HK-2 (cell line): Measurements from ENCODE around the gene OR6B3.

ENCODE experiments used
- DNase-seq: peaks from one replicate; pipeline ENCODE4 v3.0.0-alpha.2; 2018; ENCODE audit not compliant: unreplicated experiment

The OR6B3 gene

GRCh38 chr2:240053173-240054155, at the start of gene OR6B3:
OR6B3 (minus strand) TSS chr2:240053521.
- no peak for DNase-seq

DNA sequence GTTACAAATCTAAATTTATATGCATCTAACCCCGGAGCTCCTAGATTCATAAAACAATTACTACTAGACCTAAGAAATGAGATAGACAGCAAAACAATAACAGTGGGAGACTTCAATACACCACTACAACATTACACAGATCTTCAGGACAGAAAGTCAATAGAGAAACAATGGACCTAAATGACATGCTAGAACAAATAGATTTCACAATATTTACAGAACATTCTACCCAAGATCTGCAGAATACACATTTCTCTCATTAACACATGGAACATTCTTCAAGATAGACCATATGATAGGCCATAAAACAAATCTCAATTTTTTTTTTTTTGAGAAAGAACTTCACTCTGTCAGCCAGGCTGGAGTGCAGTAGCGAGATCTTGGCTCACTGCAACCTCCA, 45.0 kb upstream of the OR6B3 start:
- DNase-seq, result no peak

- no peak for DNase-seq
Measured at GRCh38 chr2:240095556-240096523, 42.5 kb upstream of the OR6B3 start.

DNA sequence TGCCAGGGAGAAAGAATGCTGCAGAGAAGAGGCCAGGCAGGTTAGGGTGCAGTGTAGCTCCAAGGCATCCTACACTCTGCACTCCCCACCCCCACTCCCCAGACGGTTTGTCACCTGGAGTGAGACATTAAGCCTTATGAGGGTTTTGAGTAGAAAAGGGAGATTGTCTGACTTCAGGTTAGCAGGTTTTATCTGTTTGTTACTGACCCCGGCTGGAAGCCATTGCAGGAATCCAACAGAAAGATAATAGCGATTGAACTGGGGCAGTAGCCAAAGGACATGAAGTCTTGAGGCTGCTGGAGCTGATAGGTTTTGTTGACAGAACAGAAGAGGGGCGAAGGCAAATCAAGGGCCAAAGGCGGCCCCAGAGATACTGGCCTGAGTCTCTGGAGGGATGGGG, 36.0 kb upstream of the OR6B3 start:
- no peak for DNase-seq

DNA sequence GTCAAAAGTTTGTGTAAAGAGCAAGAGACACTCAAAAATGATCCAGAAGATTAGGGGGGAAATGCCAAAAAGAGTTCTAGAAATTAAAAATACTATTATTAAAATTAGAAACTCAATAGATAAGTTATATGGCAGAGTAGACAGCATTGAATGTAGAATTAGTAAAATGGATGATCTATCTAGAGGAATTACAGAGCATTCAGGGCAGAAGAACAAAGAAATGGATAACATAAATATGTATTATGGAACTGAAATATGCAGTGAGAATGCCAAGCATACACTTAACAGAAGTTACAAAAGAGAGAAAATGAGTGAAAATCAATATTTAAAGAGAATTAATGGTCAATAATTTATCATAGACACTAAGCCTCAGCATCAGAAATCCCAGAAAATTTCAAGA, 33.2 kb upstream of the OR6B3 start:
- no peak for DNase-seq

DNA sequence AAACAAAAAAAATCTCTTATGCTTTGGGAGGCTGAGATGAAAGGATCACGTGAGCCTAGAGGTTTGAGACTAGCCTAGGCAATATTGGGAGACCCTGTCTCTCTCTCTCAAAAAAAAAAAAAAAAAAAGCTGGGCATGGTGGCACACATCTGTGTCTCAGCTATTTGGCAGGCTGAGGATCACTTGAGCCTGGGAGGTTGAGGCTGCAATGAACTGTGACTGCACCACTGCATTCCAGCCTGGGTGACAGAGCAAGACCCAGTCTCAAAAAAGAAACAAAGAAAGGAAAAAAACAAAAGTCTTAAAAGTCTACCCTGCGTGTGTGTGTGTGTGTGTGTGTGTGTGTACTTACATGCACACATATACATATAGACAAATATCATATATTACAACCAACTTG, 25.3 kb upstream of the OR6B3 start:
- DNase-seq, result no peak

DNA sequence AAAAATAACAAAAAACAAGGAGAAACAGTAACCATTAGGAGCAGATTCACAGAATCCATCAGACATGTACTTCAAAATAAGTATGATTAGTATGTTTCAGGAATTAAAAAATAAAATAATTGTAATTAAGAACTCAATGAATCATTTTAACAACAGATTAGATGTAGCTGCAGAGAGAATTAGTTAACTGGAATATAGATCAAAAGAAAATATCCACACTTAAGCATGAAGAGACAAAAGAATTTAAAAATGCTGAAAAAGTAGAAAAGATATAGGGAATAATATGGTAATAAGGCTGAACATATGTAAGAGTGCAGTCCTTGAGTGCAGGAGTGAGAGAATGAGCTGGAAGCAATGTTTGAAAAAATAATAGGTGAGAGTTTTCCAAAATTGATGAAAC, 24.1 kb upstream of the OR6B3 start:
- DNase-seq, result no peak

DNA sequence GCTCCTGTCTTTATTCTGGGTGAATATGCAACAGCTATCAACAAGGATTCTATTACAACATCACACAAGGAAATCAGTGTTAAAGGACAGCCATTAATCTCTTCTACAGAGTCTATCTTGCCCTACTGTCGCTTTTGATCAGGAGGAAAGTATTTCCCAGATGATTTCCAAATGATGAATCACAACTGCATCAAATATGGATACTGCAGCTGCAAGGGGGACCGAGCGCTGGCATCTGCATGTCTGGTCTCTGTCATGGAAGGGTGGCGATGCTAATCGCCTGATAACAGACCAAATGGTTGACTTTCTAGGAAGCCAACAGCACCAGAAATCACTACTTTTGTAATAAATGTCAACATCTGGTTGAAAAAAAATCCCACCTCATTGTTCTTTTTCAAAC, 21.2 kb upstream of the OR6B3 start:
- no peak for DNase-seq

DNA sequence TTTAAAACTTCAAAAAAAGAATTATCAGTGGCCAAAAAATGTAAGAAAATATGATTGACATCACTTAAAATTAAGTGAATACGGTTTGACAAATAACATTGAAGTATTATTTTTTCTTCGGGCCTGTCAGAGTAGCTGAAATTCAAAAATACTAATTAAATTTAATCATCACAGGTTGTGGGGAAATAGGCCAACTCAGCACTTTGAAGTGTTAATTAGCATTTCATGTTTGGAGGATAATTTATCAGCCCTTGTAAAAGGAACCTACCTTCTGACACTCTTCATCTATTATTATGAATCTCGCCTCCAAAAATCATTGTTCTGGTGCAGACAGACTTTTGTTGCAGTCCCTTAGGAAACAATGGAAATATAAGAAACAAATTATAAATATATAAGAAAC, 17.6 kb upstream of the OR6B3 start:
- no peak for DNase-seq

DNA sequence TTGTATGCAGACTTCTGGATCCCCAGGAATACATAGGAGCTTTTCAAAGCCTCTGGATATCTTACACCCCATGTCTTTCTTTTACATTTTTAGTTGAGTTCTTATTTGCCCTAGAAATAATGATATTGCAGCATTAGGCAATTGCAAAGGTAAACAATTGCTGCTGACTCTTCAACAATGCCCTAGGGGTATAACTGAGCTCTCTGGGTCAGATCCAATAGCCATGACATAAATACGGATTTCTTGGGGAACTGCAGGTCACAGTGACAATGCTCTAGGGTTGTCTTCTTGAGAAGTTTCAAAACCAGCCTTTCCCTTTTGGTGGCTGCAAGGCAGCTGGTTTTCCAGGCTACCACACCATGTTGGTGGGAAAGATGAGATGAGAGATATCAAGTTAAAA, 16.5 kb upstream of the OR6B3 start:
- DNase-seq, result no peak

DNA sequence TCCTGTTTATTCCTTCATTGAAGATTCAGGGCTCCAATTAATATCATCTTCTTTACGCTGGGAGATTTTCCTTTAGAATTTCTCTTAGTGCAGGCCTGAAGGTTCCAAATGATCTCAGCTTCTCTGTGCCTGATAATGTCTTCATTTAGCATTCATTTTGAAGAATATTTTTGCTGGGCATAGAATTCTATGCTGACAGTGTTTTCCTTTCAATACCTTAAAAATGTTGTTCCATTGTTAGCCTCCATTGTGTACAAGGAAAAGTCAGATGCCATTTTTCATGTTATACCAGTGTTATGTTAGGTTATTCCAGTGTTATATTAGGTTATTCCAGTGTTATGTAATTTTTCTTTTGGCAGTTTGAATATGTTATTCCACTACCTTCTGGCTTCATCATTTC, 14.9 kb upstream of the OR6B3 start:
- no peak for DNase-seq

GRCh38 chr2:240066489-240066888, 13.2 kb upstream of the OR6B3 start:
- DNase-seq, result no peak

DNA sequence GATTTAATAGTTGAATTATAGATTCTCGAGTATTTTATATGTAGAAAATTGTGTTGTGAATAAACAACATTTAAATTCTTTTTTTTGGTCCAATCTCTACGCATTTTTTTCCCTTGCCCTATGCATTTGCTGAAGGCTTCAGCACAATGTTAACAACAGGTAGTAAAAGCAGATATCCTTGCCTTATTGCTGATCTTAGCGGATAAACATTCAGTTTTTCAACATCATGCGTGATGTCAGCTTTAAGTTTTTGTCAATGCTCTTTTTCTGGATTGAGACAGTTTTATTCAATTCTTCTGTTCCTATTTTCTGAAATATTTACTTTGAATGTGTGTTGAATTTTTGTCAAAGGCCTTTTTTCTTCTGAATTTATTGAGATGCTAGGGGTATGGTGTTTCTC, 11.6 kb upstream of the OR6B3 start:
- DNase-seq, result no peak

- peak; percentile 21 for DNase-seq
Measured at GRCh38 chr2:240060977-240061591, 7.8 kb upstream of the OR6B3 start.

DNA sequence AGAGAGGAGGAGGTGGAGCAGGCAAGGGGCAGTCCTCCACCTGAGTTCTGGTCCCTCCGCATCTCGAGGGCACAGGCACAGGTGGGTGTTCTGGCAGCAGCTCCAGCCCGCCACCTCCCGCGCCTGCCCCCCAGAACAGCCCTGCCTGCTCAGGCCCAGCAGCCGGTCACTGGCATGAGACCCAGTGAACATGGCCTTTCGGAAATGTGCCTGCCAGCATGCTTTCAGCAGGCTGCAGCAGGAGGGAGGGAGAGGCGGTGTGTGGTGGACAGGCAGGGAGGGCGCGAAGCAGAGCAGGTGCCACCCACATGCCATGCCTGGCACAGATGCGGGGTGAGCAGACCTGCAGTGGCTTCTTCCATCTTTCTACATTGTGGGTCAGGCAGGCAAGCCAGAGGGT, 3.4 kb upstream of the OR6B3 start:
- no peak for DNase-seq

- no peak for DNase-seq
Measured at GRCh38 chr2:240055177-240055917, 2.0 kb upstream of the OR6B3 start.

GRCh38 chr2:240052524-240052923, 797 bp downstream of the OR6B3 start:
- DNase-seq, result no peak

DNA sequence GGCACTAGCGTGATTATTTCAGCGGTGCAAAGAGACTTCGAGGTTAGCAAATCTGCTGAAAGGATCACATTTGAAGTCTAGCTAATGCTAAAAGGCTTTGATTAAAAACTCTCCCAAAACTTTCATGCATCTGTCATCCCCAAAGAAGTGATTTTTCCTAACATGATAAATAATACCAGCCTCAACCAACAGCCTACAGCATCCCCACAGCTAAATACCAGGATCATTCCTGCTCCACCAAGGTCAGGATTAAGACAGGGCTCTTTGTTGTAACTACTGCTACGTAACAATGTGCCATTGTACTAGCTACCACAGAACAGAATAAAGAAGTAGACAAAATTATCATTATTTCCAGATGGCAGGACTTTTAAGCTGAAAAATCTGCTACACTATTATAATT, 1.6 kb downstream of the OR6B3 start:
- DNase-seq, result no peak

DNA sequence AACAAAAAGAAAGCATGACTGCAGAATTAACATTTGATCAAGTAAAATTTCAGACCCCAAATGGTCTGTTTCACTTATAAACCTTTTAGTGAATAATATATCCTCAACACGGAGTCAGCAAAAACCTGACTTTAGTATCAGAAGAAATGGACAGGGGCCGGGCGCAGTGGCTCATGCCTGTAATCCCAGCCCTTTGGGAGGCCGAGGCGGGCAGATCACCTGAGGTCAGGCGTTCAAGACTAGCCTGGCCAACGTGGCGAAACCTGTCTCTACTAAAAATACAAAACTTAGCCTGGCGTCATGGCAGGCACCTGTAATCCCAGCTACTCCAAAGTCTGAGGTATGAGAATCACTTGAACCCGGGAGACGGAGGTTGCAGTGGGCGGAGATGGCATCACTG, 3.0 kb downstream of the OR6B3 start:
- DNase-seq, result no peak

DNA sequence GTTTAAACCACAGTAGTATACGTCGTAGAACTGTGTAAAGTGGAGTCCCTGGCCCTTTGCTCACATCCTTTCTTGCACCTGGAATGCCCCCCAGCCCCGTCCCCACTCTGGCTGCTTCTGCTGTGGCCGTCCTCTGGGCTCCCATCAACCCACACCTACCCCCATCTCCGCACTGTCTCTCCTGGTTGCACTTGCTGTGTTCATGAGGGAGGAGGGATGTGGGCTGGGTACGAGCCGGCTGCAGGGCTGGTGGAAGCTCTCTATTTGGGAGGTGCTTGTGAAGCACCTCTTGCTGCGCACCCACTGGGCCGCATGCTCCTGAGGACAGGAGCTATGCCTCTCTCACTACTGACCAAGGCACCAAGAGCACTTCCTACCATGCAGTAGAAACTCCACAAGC, 5.1 kb downstream of the OR6B3 start:
- no peak for DNase-seq

DNA sequence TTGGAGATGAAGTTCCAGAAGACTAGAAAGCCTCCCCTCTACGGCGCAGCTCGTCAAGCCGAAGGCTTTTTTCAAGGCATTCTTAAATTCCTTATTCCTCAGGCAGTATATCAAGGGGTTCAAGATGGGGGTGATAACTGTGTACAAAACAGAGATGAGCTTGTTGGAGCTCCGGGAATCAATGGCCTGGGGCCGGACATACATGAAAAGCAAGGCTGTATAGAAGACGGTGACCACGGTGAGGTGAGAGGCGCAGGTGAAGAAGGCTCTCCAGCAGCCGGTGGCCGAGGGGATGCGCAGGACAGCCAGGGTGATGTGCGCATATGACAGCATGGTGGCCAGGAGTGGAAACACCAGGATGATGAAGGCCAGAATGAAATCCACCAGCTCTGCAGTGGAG, 8.2 kb downstream of the OR6B3 start:
- DNase-seq, result no peak
